OCI-LY3 (cell line): Measurements from ENCODE around the gene COL8A2.

Experiments
- H2AFZ ChIP-seq: fragments of 200-600, 300-600 bp; shearing (Covaris generic); 2 replicates; pipeline ENCODE4 v1.6.0; 2014; ENCODE audit warnings: antibody characterized with exemption, low read depth, low read length
- H3K27ac ChIP-seq: fragments of 200-600, 300-600 bp; sonication (generic); 2 replicates; pipeline ENCODE4 v1.5.1; 2014; ENCODE audit warnings: mild to moderate bottlenecking, low read length, moderate library complexity, mixed read lengths
- H3K27me3 ChIP-seq: fragments of 200-600, 300-600 bp; sonication (generic); 2 replicates; pipeline ENCODE4 v1.6.1; 2014; ENCODE audit warnings: low read depth, low read length, mixed read lengths
- H3K36me3 ChIP-seq: fragments of 200-600, 300-600 bp; sonication (generic); replicated peaks from 2 replicates; pipeline ENCODE3; 2014; ENCODE audit warnings: low read depth, low read length, mixed read lengths
- H3K4me1 ChIP-seq: fragments of 300-600, 200-600 bp; sonication (generic); 2 replicates; pipeline ENCODE4 v1.6.1; 2014; ENCODE audit warnings: low read length, mixed read lengths
- H3K4me2 ChIP-seq: fragments of 200-600, 300-600 bp; sonication (generic); 2 replicates; pipeline ENCODE4 v1.6.1; 2014; ENCODE audit warnings: low read length, mixed read lengths
- H3K4me3 ChIP-seq: fragments of 300-600, 200-600 bp; sonication (generic); 2 replicates; pipeline ENCODE4 v1.5.1; 2014; ENCODE audit warnings: antibody characterized with exemption, mild to moderate bottlenecking, low read length, moderate library complexity
- H3K79me2 ChIP-seq: fragments of 300-600, 200-600 bp; shearing (Covaris generic); 2 replicates; pipeline ENCODE4 v1.6.1; 2014; ENCODE audit warnings: mild to moderate bottlenecking, low read length, mixed read lengths
- H3K9ac ChIP-seq: fragments of 300-600, 200-600 bp; shearing (Covaris generic); 2 replicates; pipeline ENCODE4 v1.6.0; 2014; ENCODE audit warnings: mild to moderate bottlenecking, low read length, moderate library complexity
- H3K9me3 ChIP-seq: fragments of 200-600, 300-600 bp; shearing (Covaris generic); 2 replicates; pipeline ENCODE4 v1.6.1; 2014; ENCODE audit warnings: low read length, mixed read lengths; ENCODE audit not compliant: insufficient read depth
- H4K20me1 ChIP-seq: fragments of 200-600, 300-600 bp; sonication (generic); 2 replicates; pipeline ENCODE4 v1.6.1; 2016; ENCODE audit warnings: low read length, mixed read lengths; ENCODE audit not compliant: insufficient read depth
- EZH2phosphoT487 ChIP-seq: fragments of 200-600 bp; shearing (Covaris generic); IDR thresholded peaks from 2 replicates; pipeline ENCODE4 v1.6.1; 2018; ENCODE audit warnings: antibody characterized with exemption, mixed run types, low read depth
- TF ChIP-seq, protein P1 (sequence below): fragments of 200-600, 300-600 bp; sonication (generic); IDR thresholded peaks from 2 replicates; pipeline ENCODE4 v1.5.1; 2014; ENCODE audit warnings: antibody characterized with exemption, low read length, low read depth

Gene COL8A2

GRCh38 chr1:36126005-36126716 lies 1.1 kb upstream of the COL8A2 start:
- Histone ChIP-seq H3K27ac (no peak overlapping the region), H3K36me3 (no peaks in the 10 kb centered on the region), H3K9me3 (no peaks in the 10 kb centered on the region), H3K79me2 (no peaks in the 10 kb centered on the region), H3K27me3 (no peaks in the 10 kb centered on the region), H4K20me1 (no peaks in the 10 kb centered on the region), H3K4me2 (no peak overlapping the region), H3K9ac (no peak overlapping the region), H2AFZ (no peak overlapping the region), H3K4me1 (peaks cover 21% of the 10 kb centered on the region), H3K4me3 (no peak overlapping the region)
- TF ChIP-seq, protein P1, sequence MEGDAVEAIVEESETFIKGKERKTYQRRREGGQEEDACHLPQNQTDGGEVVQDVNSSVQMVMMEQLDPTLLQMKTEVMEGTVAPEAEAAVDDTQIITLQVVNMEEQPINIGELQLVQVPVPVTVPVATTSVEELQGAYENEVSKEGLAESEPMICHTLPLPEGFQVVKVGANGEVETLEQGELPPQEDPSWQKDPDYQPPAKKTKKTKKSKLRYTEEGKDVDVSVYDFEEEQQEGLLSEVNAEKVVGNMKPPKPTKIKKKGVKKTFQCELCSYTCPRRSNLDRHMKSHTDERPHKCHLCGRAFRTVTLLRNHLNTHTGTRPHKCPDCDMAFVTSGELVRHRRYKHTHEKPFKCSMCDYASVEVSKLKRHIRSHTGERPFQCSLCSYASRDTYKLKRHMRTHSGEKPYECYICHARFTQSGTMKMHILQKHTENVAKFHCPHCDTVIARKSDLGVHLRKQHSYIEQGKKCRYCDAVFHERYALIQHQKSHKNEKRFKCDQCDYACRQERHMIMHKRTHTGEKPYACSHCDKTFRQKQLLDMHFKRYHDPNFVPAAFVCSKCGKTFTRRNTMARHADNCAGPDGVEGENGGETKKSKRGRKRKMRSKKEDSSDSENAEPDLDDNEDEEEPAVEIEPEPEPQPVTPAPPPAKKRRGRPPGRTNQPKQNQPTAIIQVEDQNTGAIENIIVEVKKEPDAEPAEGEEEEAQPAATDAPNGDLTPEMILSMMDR: no peak
- no peak for TF ChIP-seq EZH2phosphoT487

DNA sequence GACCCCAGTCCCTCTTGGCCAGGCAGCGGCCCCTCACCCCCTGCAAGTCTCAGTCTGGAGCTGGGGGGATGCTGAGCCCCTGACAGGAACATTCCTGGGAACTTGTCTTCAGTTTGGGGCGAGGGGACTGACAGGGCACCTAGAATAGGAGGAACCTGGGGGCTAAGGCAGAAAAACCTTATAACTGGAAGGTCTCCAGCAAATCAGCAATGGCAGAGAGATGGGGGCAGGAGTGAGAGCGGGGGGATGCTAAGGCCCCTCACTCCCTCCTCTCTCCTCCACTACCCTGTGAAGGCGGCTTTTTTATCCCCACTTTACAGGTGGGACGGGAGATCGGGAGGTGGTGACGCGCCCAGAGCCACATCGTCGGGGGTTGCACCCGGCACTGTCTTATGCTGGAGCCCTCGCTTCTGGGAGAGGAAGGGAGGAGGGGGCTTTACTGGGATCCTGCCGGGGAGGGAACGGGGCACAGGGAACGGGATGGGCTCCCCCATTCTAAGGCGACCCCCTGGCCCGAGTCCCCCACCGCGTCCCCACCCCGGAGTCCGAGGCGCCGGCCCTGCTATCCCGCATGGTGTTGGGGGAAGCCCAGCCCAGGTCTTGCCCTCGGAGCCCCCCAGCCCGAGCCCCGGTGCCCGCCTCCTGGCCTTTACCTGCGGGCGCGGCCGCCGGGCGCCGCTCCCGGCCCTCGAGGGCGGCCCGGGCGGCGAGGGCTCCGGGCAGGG lies 456 bp downstream of the COL8A2 start:
- no peak overlapping the region for H3K27ac ChIP-seq
- no peaks in the 10 kb centered on the region for H3K9me3 ChIP-seq
- H3K9ac ChIP-seq: no peak overlapping the region
- no peak overlapping the region for H3K4me2 ChIP-seq
- H2AFZ ChIP-seq: no peak overlapping the region
- H3K27me3 ChIP-seq: no peaks in the 10 kb centered on the region
- H3K36me3 ChIP-seq: no peaks in the 10 kb centered on the region
- H4K20me1 ChIP-seq: no peaks in the 10 kb centered on the region
- no peaks in the 10 kb centered on the region for H3K79me2 ChIP-seq
- TF ChIP-seq, protein P1: no peak
- TF ChIP-seq EZH2phosphoT487: no peak
- H3K4me1 ChIP-seq: peaks cover 21% of the 10 kb centered on the region
- no peak overlapping the region for H3K4me3 ChIP-seq

DNA sequence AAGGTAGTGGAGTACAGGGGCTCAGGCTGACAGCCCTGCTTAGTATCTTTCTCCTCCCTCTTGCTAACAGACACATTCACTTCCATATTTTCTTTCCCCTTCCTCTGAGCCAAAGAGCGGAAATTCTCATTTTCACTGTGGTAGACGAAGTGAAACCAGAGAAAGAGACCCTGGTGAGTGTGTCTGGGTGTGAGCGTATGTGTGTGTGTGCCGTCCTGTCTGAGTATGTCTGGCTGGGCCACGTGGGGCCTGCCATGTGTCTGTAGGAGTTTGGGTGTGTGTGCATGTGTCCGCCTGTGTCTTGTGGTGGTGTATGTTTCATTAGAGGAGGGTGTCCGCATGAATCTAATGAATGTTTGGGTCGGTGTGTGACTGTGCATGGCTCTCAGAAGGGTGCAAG lies 1.7 kb downstream of the COL8A2 start:
- Histone ChIP-seq H3K9me3 (no peaks in the 10 kb centered on the region), H2AFZ (peak overlapping the region; percentile 76), H3K27ac (peak overlapping the region; percentile 76), H3K4me2 (peak overlapping the region; percentile 95), H3K79me2 (no peaks in the 10 kb centered on the region), H4K20me1 (no peaks in the 10 kb centered on the region), H3K4me1 (peaks cover 21% of the 10 kb centered on the region), H3K27me3 (no peaks in the 10 kb centered on the region), H3K9ac (peak overlapping the region; percentile 71), H3K4me3 (peak overlapping the region; percentile 67), H3K36me3 (no peaks in the 10 kb centered on the region)
- TF ChIP-seq, protein P1: no peak
- no peak for TF ChIP-seq EZH2phosphoT487
